ENCODE measurements around the gene STRADA.

DNA sequence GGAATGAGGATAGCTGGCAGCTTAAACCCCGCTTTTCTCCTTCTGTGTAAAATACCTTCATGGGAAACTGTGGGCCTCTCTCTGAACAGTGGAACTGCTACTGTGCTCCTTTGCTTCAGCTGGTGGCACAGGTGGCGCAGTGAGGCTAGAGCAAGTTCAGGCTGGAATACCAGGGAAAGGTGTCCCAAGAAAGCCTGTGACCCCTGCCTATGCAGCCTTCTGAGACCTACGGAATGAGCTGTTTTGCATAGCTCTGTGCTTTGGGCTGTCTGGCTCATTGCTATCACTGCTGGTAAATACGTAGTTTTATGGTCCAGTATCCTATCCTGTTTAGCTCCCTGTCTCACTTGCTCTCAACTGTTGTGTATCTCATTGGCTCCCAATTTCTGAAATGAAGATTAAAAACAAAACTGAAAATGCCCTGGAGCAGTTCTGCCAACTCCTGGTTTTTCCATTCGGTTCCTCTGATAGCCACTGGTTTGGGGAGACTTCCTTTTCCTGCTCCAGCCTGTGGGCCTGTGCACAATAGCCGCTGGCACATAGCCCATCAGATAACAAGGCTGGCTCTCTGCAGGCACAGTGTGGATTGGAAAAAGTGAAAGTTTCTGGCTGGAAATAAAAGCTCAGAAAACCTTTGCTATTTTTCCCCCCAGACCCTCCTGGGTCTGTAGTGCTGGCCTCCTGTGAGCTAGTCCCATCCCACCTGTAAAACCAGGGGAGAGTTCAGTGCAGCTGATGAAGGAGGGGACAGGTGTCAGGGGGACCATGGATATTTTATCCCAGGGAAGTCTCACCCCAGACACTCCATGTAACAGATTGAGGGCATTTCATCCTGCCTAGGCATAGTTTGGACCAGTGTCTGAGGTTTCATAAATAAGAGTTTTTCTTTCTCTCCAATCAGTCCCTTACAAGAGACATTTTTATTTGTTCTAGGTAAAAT lies 65.7 kb downstream of the STRADA start:
- TF ChIP-seq, protein P1, sequence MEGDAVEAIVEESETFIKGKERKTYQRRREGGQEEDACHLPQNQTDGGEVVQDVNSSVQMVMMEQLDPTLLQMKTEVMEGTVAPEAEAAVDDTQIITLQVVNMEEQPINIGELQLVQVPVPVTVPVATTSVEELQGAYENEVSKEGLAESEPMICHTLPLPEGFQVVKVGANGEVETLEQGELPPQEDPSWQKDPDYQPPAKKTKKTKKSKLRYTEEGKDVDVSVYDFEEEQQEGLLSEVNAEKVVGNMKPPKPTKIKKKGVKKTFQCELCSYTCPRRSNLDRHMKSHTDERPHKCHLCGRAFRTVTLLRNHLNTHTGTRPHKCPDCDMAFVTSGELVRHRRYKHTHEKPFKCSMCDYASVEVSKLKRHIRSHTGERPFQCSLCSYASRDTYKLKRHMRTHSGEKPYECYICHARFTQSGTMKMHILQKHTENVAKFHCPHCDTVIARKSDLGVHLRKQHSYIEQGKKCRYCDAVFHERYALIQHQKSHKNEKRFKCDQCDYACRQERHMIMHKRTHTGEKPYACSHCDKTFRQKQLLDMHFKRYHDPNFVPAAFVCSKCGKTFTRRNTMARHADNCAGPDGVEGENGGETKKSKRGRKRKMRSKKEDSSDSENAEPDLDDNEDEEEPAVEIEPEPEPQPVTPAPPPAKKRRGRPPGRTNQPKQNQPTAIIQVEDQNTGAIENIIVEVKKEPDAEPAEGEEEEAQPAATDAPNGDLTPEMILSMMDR (IDR thresholded peaks at IDR 0.05): no peak
- TF ChIP-seq POLR2A (IDR thresholded peaks at IDR 0.05) (no peak), POLR2AphosphoS5 (IDR thresholded peaks at IDR 0.05) (peak in 1 of 3 donors; percentile 16), EP300 (IDR thresholded peaks at IDR 0.05) (no peak)

Measured in suprapubic skin (tissue), 4 donors.